Mesendoderm (in vitro differentiated cells): ENCODE results near the gene EIF2AK2.

Source experiments
- DNase-seq: peaks from one replicate; pipeline ENCODE4 v3.0.0; 2013
- H2AK5ac ChIP-seq: 2 replicates; pipeline ENCODE4 v1.6.1; 2013; ENCODE audit warnings: low read length, inconsistent platforms
- H2BK120ac ChIP-seq: 2 replicates; pipeline ENCODE4 v1.6.1; 2013; ENCODE audit warnings: low read depth, mild to moderate bottlenecking, low read length, moderate library complexity, mixed read lengths
- H2BK15ac ChIP-seq: replicated peaks from 2 replicates; pipeline ENCODE4 v1.6.1; 2013; ENCODE audit warnings: low read depth, mild to moderate bottlenecking, moderate library complexity
- H2BK5ac ChIP-seq: 2 replicates; pipeline ENCODE4 v1.6.1; 2013; ENCODE audit warnings: low read length, inconsistent platforms
- H3K18ac ChIP-seq: 2 replicates; pipeline ENCODE4 v1.6.1; 2013; ENCODE audit warnings: mild to moderate bottlenecking, low read length, mixed read lengths
- H3K23ac ChIP-seq: one replicate; pipeline ENCODE4 v1.6.1; 2013; ENCODE audit warnings: low read length
- H3K27ac ChIP-seq: 2 replicates; pipeline ENCODE4 v1.5.1; 2013; ENCODE audit warnings: low read depth, mild to moderate bottlenecking, inconsistent platforms, low read length, moderate library complexity
- H3K27me3 ChIP-seq: 2 replicates; pipeline ENCODE4 v1.6.1; 2013; ENCODE audit warnings: low read length, control low read depth, mild to moderate bottlenecking, inconsistent platforms; ENCODE audit not compliant: insufficient read depth, poor library complexity
- H3K36me3 ChIP-seq: 2 replicates; pipeline ENCODE4 v1.6.1; 2013; ENCODE audit warnings: low read length, inconsistent platforms; ENCODE audit not compliant: control insufficient read depth, insufficient read depth
- H3K4ac ChIP-seq: one replicate; pipeline ENCODE4 v1.6.1; 2013; ENCODE audit warnings: low read depth, mild to moderate bottlenecking, low read length, moderate library complexity
- H3K4me1 ChIP-seq: 2 replicates; pipeline ENCODE4 v1.6.1; 2013; ENCODE audit warnings: low read depth, low read length, inconsistent platforms; ENCODE audit not compliant: control insufficient read depth
- H3K4me2 ChIP-seq: 2 replicates; pipeline ENCODE4 v1.6.1; 2013; ENCODE audit warnings: low read length
- H3K4me3 ChIP-seq: 2 replicates; pipeline ENCODE4 v1.5.1; 2013; ENCODE audit warnings: mild to moderate bottlenecking, low read length
- H3K56ac ChIP-seq: one replicate; pipeline ENCODE4 v1.6.1; 2013; ENCODE audit warnings: low read length
- H3K79me1 ChIP-seq: 2 replicates; pipeline ENCODE4 v1.6.1; 2013; ENCODE audit warnings: low read length, inconsistent platforms
- H3K79me2 ChIP-seq: 2 replicates; pipeline ENCODE4 v1.6.1; 2013; ENCODE audit warnings: mild to moderate bottlenecking, low read length; ENCODE audit not compliant: control insufficient read depth, insufficient read depth
- H3K9ac ChIP-seq: 2 replicates; pipeline ENCODE4 v1.6.1; 2013; ENCODE audit warnings: low read length, inconsistent platforms
- H4K5ac ChIP-seq: one replicate; pipeline ENCODE4 v1.6.1; 2013; ENCODE audit warnings: low read length
- H4K8ac ChIP-seq: one replicate; pipeline ENCODE4 v1.6.1; 2013; ENCODE audit warnings: low read depth, mild to moderate bottlenecking, control low read depth, low read length, moderate library complexity
- WGBS: extraction: QIAGEN DNeasy Blood & Tissue Kit; methylation state at CpG from one replicate; pipeline ENCODE4 v1.1.7; 2013; ENCODE audit warnings: low lambda C conversion rate, missing lambda C conversion rate; ENCODE audit not compliant: insufficient coverage; ENCODE audit errors: extremely low coverage; 5-methylcytosine and 5-hydroxymethylcytosine counted together

EIF2AK2 gene

GRCh38 chr2:37168217-37168981, 11.6 kb upstream of the EIF2AK2 start:
- DNase-seq: peak; percentile 71
- H2BK15ac ChIP-seq: no peak overlapping the region
- no CpG with 5 or more reads among the region's 17 CpGs for WGBS
- no peak overlapping the region for H3K23ac ChIP-seq
- H4K5ac ChIP-seq: no peak overlapping the region
- H2AK5ac ChIP-seq: no peak overlapping the region
- no peak overlapping the region for H3K27ac ChIP-seq
- H2BK5ac ChIP-seq: no peak overlapping the region
- H3K4me1 ChIP-seq: no peaks in the 10 kb centered on the region
- no peak overlapping the region for H3K18ac ChIP-seq
- H3K9ac ChIP-seq: no peak overlapping the region
- H3K4me3 ChIP-seq: no peak overlapping the region
- H3K4ac ChIP-seq: no peak overlapping the region
- H2BK120ac ChIP-seq: no peak overlapping the region
- H3K56ac ChIP-seq: peak overlapping the region; percentile 15
- H3K79me2 ChIP-seq: no peaks in the 10 kb centered on the region
- no peak overlapping the region for H3K4me2 ChIP-seq
- no peak overlapping the region for H4K8ac ChIP-seq
- no peaks in the 10 kb centered on the region for H3K27me3 ChIP-seq
- no peaks in the 10 kb centered on the region for H3K36me3 ChIP-seq
- H3K79me1 ChIP-seq: no peaks in the 10 kb centered on the region

- Histone ChIP-seq H3K79me1 (no peaks in the 10 kb centered on the region), H3K27ac (no peak overlapping the region), H4K8ac (no peak overlapping the region), H3K4me3 (no peak overlapping the region), H3K56ac (no peak overlapping the region), H3K4me2 (no peak overlapping the region), H4K5ac (no peak overlapping the region), H3K36me3 (no peaks in the 10 kb centered on the region), H3K18ac (no peak overlapping the region), H2AK5ac (no peak overlapping the region), H2BK120ac (no peak overlapping the region), H2BK15ac (peak overlapping the region; percentile 92), H3K9ac (no peak overlapping the region), H3K23ac (no peak overlapping the region), H2BK5ac (no peak overlapping the region), H3K27me3 (no peaks in the 10 kb centered on the region), H3K4ac (no peak overlapping the region), H3K4me1 (no peaks in the 10 kb centered on the region), H3K79me2 (no peaks in the 10 kb centered on the region)
- no peak for DNase-seq
- WGBS: 100% methylated on average over 1 of the region's 3 CpGs
These were observed 10.9 kb upstream of the EIF2AK2 start for GRCh38 chr2:37167636-37168180.

DNA sequence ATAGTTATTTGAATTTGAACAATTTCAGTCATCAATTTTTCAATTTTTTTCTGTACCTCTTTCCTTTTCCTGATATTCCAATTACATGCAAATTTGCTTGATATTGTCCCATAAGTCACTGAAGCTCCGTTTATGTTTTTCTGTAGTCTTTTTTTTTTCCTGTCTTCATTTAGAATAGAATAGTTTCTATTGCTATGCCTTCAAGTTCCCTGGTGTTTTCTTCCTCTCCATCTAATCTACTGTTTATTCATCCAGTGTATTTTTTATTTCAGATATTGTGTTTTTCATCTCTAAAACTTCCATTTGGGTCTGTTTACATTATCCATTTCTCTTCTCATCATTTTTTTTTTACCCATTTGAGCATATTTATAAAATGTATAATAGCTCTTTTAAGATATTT, 8.0 kb upstream of the EIF2AK2 start:
- H2BK120ac ChIP-seq: no peak overlapping the region

DNA sequence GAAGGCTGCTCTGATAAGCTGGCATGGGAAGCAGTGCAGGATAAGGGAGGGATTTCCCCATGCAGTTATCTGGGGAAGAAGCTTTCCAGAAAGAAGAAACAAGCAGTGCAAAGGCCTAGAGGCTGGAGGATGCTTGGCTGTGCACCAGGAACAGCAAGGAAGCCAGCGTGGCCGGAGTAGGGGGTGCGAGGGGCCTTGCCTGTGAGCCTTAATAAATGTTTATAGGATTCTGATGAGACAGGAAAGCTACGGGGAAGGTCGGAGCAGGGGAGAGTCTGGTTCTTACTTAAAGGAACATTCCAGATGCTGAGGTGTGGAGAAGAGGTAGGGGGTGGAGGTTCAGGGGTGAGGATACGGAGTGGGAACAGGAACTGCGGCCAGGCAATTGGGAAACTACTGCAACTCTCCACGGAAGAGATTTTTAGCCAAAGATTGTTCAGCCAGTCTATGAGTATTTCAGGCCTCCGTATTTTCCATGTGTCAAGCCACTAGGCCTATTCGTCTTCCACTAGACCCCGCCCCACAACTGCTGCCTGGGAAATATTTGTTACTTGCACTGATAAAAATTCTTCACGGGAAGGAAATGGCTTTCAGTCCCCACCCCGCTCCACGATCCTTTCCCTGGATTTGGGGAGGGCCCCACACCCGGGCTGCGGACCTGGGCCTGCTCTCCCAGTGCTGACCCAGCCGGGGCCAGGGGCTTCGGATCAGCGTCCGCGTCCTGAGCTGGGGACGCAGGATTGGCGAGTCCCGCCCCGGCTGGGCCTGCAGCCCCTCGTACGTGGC, 516 bp downstream of the EIF2AK2 start:
- H4K5ac ChIP-seq: no peak overlapping the region
- peak; percentile 62 for DNase-seq
- WGBS: no CpG with 5 or more reads among the region's 27 CpGs

More for the DNA sequence above, 8.0 kb upstream of the EIF2AK2 start:
- no peak overlapping the region for H4K5ac ChIP-seq
- H3K27ac ChIP-seq: no peak overlapping the region
- DNase-seq: no peak
- H2BK15ac ChIP-seq: no peak overlapping the region
- H3K79me1 ChIP-seq: no peaks in the 10 kb centered on the region
- no peaks in the 10 kb centered on the region for H3K4me1 ChIP-seq
- H3K36me3 ChIP-seq: no peaks in the 10 kb centered on the region
- H3K9ac ChIP-seq: no peak overlapping the region
- no peak overlapping the region for H3K18ac ChIP-seq
- H4K8ac ChIP-seq: no peak overlapping the region
- no CpG with 5 or more reads among the region's 1 CpG for WGBS
- H2BK5ac ChIP-seq: no peak overlapping the region
- no peak overlapping the region for H3K4me3 ChIP-seq
- H2AK5ac ChIP-seq: no peak overlapping the region
- no peaks in the 10 kb centered on the region for H3K27me3 ChIP-seq
- H3K79me2 ChIP-seq: no peaks in the 10 kb centered on the region
- H3K23ac ChIP-seq: no peak overlapping the region
- H3K4me2 ChIP-seq: no peak overlapping the region
- no peak overlapping the region for H3K56ac ChIP-seq
- H3K4ac ChIP-seq: no peak overlapping the region

DNA sequence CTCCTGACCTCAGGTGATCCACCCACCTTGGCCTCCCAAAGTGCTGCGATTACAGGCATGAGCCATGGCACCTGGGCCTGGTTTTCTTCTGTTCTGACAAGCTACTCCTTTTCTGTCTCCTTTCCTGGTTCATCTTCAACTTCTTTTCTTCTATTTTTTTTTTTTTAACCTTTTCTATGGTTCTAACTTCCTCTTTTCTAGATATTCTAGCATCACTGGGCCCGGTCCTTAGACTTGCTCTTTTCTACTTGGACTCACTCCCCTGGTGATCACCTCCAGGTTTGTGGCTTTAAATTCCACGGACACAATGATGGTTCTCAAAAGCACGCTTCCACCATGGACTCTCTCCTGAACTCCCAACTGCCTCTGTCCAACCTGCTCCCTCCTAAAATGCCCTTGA, 2.0 kb downstream of the EIF2AK2 start:
- H4K5ac ChIP-seq: no peak overlapping the region
- H3K79me2 ChIP-seq: peaks cover 2% of the 10 kb centered on the region
- H3K4me1 ChIP-seq: no peaks in the 10 kb centered on the region
- no peaks in the 10 kb centered on the region for H3K36me3 ChIP-seq
- H3K18ac ChIP-seq: no peak overlapping the region
- DNase-seq: no peak
- no peak overlapping the region for H3K4me2 ChIP-seq
- no peak overlapping the region for H3K23ac ChIP-seq
- H3K9ac ChIP-seq: no peak overlapping the region
- no peak overlapping the region for H3K4ac ChIP-seq
- WGBS: no CpG with 5 or more reads among the region's 4 CpGs
- H3K27ac ChIP-seq: no peak overlapping the region
- no peak overlapping the region for H2BK5ac ChIP-seq
- no peak overlapping the region for H2AK5ac ChIP-seq
- H2BK15ac ChIP-seq: no peak overlapping the region
- no peak overlapping the region for H2BK120ac ChIP-seq
- H4K8ac ChIP-seq: no peak overlapping the region
- no peak overlapping the region for H3K4me3 ChIP-seq
- no peak overlapping the region for H3K56ac ChIP-seq
- no peaks in the 10 kb centered on the region for H3K27me3 ChIP-seq
- H3K79me1 ChIP-seq: peaks cover 5% of the 10 kb centered on the region

More for the DNA sequence above, 516 bp downstream of the EIF2AK2 start:
- H3K27me3 ChIP-seq: no peaks in the 10 kb centered on the region
- H3K79me1 ChIP-seq: peaks cover 5% of the 10 kb centered on the region
- no peak overlapping the region for H3K23ac ChIP-seq
- peak overlapping the region; percentile 75 for H3K18ac ChIP-seq
- H3K36me3 ChIP-seq: no peaks in the 10 kb centered on the region
- H3K56ac ChIP-seq: peak overlapping the region; percentile 82
- peak overlapping the region; percentile 23 for H3K27ac ChIP-seq
- peaks cover 2% of the 10 kb centered on the region for H3K79me2 ChIP-seq
- H3K4me2 ChIP-seq: peak overlapping the region; percentile 61
- H2BK120ac ChIP-seq: peak overlapping the region; percentile 19
- no peaks in the 10 kb centered on the region for H3K4me1 ChIP-seq
- H2AK5ac ChIP-seq: no peak overlapping the region
- H4K8ac ChIP-seq: peak overlapping the region; percentile 98
- H3K4ac ChIP-seq: peak overlapping the region; percentile 73
- H3K9ac ChIP-seq: peak overlapping the region; percentile 82
- no peak overlapping the region for H2BK5ac ChIP-seq
- no peak overlapping the region for H2BK15ac ChIP-seq
- peak overlapping the region; percentile 57 for H3K4me3 ChIP-seq
